A673 (cell line): Measurements from ENCODE around the gene PRAMEF20. TPM values are rescaled to one million over a fixed set of nuclear protein-coding genes. Genes with fewer than 3 reads are reported as not detected.
"Not testable (repeated sequence)": the region's sequence is repeated elsewhere in the genome, so short reads cannot be mapped to it uniquely, and the experiment has no call there.

Experiments
- BruUV-seq: library from RNA; stranded (reverse); fragments of 400-500 nt; replicated peaks from 2 replicates; lab custom pipeline; 2021; lab: Mats Ljungman, UMichigan
- CTCF ChIA-PET: fragments of 300-600 bp; sonication (Branson Sonifier 250); formaldehyde crosslinking; loops from one replicate; lab custom pipeline; 2022; ENCODE audit warnings: antibody characterized with exemption; lab: Charles Lee
- POLR2A ChIA-PET: fragments of 300-600 bp; sonication (Branson Sonifier 250); formaldehyde crosslinking; loops from one replicate; lab custom pipeline; 2022; ENCODE audit warnings: antibody characterized with exemption; ENCODE audit not compliant: low non-redundant PET; lab: Charles Lee
- DNase-seq: peaks from one replicate; pipeline ENCODE4 v3.0.0-alpha.2; 2015; ENCODE audit warnings: low spot score
- H3K27ac ChIP-seq: fragments of 200-600 bp; sonication (generic); 2 replicates; pipeline ENCODE4 v1.5.1; 2016; ENCODE audit warnings: mixed run types, low read depth, mild to moderate bottlenecking, mixed read lengths, antibody characterized with exemption, low read length; ENCODE audit not compliant: poor library complexity, severe bottlenecking
- H3K27me3 ChIP-seq: fragments of 200-600 bp; sonication (generic); replicated peaks from 2 replicates; pipeline ENCODE4 v1.6.1; 2017; ENCODE audit warnings: mixed run types, low read depth, mild to moderate bottlenecking, mixed read lengths, antibody characterized with exemption, low read length; ENCODE audit not compliant: insufficient read depth, poor library complexity
- H3K36me3 ChIP-seq: fragments of 200-600 bp; sonication (generic); 2 replicates; pipeline ENCODE4 v1.6.1; 2016; ENCODE audit warnings: mixed run types, mild to moderate bottlenecking, mixed read lengths, antibody characterized with exemption, low read length; ENCODE audit not compliant: insufficient read depth, poor library complexity, severe bottlenecking
- H3K4me1 ChIP-seq: fragments of 200-600 bp; sonication (generic); 2 replicates; pipeline ENCODE4 v1.6.1; 2017; ENCODE audit warnings: mixed run types, mild to moderate bottlenecking, mixed read lengths, antibody characterized with exemption, low read length; ENCODE audit not compliant: insufficient read depth, poor library complexity, severe bottlenecking
- H3K4me3 ChIP-seq: fragments of 200-600 bp; sonication (generic); 2 replicates; pipeline ENCODE4 v1.5.1; 2016; ENCODE audit warnings: low read depth, mixed run types, mild to moderate bottlenecking, mixed read lengths, low read length; ENCODE audit not compliant: poor library complexity, severe bottlenecking
- H3K9me3 ChIP-seq: fragments of 200-600 bp; sonication (generic); 2 replicates; pipeline ENCODE4 v1.6.1; 2016; ENCODE audit warnings: mixed run types, low read depth, mild to moderate bottlenecking, mixed read lengths, antibody characterized with exemption, low read length; ENCODE audit not compliant: poor library complexity, severe bottlenecking
- EZH2 ChIP-seq: fragments of 200-600 bp; sonication (generic); IDR thresholded peaks from 2 replicates; pipeline ENCODE4 v1.6.1; 2017; ENCODE audit warnings: borderline replicate concordance, low read depth, mild to moderate bottlenecking, mixed read lengths, antibody characterized with exemption, low read length; ENCODE audit not compliant: poor library complexity, severe bottlenecking
- intact Hi-C: fragments of 100-400 bp; cut with micrococcal nuclease; formaldehyde crosslinking; loops from one replicate; pipeline ENCODE4 v1.10.0; 2022; ENCODE audit not compliant: unreplicated experiment
- total RNA-seq: library from RNA; stranded (reverse); gene quantifications from 2 replicates; pipeline ENCODE4 v1.2.3, GENCODE V29; 2021
- TF ChIP-seq, protein P1 (sequence below): fragments of 300-800, 200-600 bp; sonication (generic); conservative IDR thresholded peaks from 2 replicates; pipeline ENCODE4 v1.5.1; 2017; ENCODE audit warnings: low read depth, mild to moderate bottlenecking, antibody characterized with exemption, low read length, moderate library complexity, mixed read lengths

Gene PRAMEF20
- total RNA-seq, 1 experiment from 2014 or later = not detected

DNA sequence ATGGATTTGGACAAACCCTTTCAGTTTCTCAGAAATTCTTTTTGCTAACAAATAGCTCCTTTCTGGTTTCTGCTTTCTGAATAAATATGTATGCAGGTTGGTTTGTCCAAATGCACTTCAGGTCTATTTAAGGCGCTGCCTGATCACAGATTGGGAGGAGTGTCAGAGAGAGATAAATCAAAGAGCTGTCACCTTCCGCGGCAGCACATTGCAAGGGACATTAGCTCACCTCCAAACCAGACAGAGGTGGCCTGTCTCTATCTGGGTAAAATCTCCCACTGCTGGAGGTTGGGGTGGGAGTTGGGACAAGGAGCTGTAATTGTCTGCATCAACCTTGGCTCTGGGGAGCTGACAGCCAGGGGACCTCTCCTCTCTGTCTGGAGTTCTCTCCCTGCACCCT lies 25.2 kb downstream of the PRAMEF20 start:
- POLR2A ChIA-PET = no interaction called here

GRCh38 chr1:13439104-13439783 lies 29.0 kb downstream of the PRAMEF20 start:
- H3K4me1 ChIP-seq = not testable (repeated sequence)

More for the DNA sequence above, 25.2 kb downstream of the PRAMEF20 start:
- H3K36me3 ChIP-seq = no peaks in the 10 kb centered on the region
- CTCF ChIA-PET = interaction anchor here (0.7 kb wide), 1 partner anchor 136 kb away, joined by 4 read pairs; no protein-coding TSS in a partner anchor
- H3K4me1 ChIP-seq = no peaks in the 10 kb centered on the region
- no peak for DNase-seq
- intact Hi-C loops = loop anchor here (10.0 kb wide), 1 partner anchor 61 kb away; the partner anchor contains the start of gene PRAMEF19
- H3K9me3 ChIP-seq = no peaks in the 10 kb centered on the region
- no peak overlapping the region for H3K4me3 ChIP-seq
- TF ChIP-seq, protein P1, sequence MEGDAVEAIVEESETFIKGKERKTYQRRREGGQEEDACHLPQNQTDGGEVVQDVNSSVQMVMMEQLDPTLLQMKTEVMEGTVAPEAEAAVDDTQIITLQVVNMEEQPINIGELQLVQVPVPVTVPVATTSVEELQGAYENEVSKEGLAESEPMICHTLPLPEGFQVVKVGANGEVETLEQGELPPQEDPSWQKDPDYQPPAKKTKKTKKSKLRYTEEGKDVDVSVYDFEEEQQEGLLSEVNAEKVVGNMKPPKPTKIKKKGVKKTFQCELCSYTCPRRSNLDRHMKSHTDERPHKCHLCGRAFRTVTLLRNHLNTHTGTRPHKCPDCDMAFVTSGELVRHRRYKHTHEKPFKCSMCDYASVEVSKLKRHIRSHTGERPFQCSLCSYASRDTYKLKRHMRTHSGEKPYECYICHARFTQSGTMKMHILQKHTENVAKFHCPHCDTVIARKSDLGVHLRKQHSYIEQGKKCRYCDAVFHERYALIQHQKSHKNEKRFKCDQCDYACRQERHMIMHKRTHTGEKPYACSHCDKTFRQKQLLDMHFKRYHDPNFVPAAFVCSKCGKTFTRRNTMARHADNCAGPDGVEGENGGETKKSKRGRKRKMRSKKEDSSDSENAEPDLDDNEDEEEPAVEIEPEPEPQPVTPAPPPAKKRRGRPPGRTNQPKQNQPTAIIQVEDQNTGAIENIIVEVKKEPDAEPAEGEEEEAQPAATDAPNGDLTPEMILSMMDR = no peak
- no peak for TF ChIP-seq EZH2
- BruUV-seq = no TSS peak
- H3K27me3 ChIP-seq = no peaks in the 10 kb centered on the region
- H3K27ac ChIP-seq = no peak overlapping the region

GRCh38 chr1:13443335-13443979 lies 33.2 kb downstream of the PRAMEF20 start:
- no peak for DNase-seq
- ChIA-PET POLR2A (no interaction called here), CTCF (no interaction called here)
- no peaks in the 10 kb centered on the region for H3K27me3 ChIP-seq
- H3K27ac ChIP-seq = no peak overlapping the region
- BruUV-seq = no TSS peak
- no peaks in the 10 kb centered on the region for H3K9me3 ChIP-seq
- H3K4me3 ChIP-seq = no peak overlapping the region
- intact Hi-C loops = no loop called here
- H3K4me1 ChIP-seq = no peaks in the 10 kb centered on the region
- TF ChIP-seq, protein P1 = no peak
- no peak for TF ChIP-seq EZH2
- no peaks in the 10 kb centered on the region for H3K36me3 ChIP-seq

More at GRCh38 chr1:13439104-13439783, 29.0 kb downstream of the PRAMEF20 start:
- POLR2A ChIA-PET, H3K27ac ChIP-seq, H3K36me3 ChIP-seq, H3K27me3 ChIP-seq, BruUV-seq, DNase-seq, H3K4me3 ChIP-seq, H3K9me3 ChIP-seq, CTCF ChIA-PET: not testable (repeated sequence)
- intact Hi-C loops = loop anchor here (10.0 kb wide), 1 partner anchor 64 kb away; the partner anchor contains the start of gene PRAMEF19
